Measurements from ENCODE around the gene HOXB9. TPM values are rescaled to one million over a fixed set of nuclear protein-coding genes. Genes with fewer than 3 reads are reported as not detected.
A peak's percentile ranks its signal among the peaks of the same experiment; 100 is the strongest.

Gene HOXB9
- polyA plus RNA-seq, 1 donor = 0.43 TPM

DNA sequence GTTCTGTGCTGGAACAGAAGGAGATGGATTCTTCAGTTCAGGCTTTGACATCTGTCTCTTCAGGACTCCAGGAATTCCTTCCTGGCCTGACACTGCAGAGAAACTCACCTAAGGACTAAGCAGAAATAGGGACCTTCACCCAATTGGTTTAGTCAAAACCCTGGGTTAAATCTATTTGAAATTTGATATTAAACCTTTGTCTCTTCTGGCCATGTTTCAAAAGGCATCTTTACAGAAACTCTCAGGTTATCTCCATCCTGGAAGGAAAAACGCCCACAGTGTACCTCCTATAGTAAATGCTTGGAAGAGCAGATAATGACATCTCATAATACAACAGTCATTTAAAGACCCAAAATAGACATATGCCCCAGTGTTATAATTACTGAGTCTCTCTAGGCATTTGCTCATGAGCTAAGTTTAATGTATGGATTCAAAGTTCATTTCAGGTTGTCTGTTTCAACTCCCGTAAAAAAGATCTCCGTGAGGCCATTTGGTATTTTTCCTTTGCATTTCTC lies 42.4 kb downstream of the HOXB9 start:
- DNase-seq = no peak

DNA sequence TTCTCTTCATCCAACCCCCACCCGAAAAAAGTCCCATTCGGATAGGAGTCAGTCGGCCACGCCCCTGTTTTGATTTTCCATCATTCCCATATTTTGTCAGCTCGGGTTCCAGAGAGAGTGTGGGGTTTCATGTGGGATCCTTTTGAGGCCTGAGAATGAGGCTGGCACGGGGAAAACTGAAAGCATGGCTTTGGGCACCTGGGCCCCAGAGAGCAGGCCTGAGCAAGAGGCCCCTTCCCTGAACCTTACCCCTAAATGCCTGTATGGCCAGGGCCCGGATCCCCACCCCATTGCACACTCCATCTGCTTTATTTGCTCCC lies 43.4 kb downstream of the HOXB9 start:
- DNase-seq = no peak

DNA sequence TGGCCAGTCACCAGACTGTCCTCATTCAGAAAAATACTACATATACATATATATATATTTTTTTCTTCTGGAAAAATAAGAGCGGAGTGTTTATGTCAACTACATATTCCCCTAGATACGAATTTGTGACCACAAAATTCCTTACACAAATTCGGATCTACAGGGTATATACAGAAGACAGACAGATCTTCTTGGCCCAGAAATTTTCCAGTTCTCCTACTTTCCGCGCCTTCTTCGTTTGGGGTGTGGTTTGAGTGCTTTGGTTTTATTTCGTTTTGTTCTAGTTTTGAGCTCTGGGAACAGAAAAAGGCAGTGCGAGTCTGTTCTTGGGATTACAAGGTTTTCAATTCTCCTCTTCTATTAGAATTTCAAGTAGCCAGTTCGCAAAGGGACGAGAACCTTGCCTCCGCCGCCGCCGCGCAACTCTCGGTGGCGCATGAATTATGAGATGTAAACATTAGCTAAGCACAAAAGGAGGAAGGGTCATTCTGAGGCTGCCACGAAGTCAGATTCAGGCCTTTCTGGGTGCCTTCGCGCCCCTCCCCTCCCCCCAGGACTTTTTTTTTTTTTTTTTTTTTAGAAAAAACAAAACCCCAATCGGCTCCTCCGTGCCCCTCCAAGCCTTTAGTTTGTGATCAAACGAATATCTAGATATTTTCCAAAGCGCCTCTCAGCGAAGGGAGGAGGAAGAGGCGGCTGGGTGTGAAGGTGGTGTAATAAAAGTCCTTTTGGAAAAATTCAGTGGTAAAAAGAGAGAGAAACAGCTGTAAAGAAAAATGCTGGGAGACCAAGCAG lies 46.2 kb downstream of the HOXB9 start:
- no peak for DNase-seq

DNA sequence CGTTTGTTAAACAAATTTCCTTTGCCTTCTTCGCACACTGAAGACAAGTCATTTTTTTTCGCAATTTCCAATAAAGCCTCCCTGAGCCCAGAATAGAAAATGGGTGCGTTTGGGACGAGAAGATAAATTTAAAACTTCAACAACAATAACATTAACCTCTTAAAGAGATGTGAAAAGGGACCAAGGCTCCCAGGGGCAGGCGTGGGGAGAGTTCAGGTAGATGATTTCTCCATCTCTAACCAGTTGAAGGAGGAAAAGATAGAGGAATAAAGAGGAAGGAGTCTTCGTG lies 46.7 kb downstream of the HOXB9 start:
- DNase-seq = no peak

DNA sequence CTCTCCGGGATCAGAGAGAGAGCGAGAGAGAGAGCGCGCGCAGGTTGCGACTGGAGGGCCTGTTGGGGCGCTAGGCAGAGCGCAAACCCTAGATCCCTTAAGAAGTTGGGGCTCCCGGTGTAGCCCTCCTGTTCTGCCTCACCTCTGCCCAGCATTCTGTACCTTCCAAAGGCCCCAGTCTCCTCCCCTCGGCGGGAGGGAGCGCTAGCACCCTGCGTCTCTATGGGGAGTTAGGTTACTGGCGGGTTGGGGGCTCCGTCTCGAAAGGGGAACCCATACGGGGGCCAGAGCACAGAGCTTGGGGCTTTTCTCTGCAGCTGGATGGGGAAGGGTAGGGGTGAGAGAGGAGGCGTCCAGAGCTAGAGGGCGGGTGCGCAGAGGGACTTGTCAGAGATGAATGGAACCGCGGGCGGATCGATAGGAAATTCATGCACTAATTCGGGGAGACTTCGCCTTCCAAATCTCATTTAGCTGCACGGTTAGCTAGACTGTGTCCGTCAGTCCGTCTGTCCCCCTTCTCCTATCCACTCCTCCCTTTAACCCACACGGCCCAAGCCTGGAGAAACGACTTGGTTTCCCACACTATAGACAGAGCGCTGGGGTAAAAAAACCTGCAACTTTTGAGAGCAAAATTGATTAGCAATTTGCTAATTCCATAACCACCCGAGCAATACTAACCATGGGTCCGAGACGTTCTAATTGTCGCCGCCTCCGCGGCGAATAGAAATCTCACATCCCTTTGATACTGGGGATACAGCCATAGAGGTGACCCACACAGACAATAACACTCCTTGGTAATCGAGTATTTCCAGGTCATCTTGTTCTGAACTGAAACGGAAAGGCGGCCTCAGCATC lies 47.3 kb downstream of the HOXB9 start:
- DNase-seq = no peak

DNA sequence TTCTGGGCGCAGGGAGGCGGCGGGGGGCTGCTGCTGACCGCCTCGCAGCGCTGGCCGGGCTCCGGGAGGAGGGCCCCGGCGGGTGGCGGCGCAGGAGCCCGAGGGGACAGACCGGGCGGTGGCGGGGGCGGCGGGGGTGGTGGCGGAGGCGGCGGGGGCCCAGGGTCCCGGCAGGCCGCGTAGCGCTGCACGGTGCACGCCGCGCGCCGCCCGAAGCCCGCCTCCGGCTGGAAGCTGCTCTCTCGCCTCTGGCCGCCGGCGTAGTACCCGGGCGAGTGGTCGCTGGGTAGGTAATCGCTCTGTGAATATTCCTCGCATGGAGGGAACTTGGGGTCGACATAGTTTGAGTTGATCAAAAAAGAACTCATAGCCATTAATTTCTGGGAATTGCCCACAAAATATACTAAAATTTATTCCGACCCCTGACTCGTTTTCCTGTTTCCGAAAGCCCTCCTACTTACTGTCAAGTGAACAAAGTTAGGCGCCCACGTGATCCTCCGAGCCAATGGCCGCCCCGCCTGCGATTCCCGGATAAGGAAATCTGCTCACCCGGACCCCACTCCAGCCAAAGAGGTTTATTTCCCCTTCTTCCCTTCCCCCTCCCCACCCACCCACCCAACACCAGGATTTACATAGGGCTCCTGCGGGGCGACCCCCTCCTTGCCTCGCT lies 48.1 kb downstream of the HOXB9 start, which contains the start of gene HOXB4:
Gene HOXB4, minus strand, starts transcription at position 405 of the 670 bp plus-strand sequence. Its CDS starts 31 bp downstream, at position 374.
- peak; percentile 43 for DNase-seq

DNA sequence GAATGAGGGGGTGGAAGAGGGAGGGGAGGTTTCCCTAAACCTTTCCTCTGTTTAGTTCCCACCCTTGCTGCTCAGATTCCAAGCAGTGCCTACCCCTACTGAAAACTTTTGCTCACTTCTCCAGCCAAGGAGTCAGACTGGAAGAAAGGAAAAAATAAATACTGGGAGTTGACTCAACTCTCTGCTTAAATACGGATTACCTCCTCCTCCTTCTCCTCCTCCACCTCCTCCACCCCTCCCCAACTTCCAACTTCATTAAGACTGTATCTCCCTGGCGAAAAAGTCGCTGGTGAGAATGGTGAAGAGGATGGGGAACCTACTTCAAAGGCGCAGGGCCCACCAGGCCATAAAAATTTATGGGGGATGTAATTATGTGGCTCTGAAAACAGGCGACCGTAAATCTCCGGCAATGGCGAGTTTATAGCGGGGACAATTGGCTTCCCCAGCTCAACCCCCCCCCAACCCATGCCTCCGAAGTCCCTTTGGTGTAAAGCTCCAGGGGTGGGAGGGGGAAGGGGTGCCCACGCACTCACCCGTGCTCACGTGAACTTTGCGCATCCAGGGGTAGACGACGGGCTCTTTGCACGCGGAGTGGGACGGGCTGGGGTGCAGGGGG lies 48.7 kb downstream of the HOXB9 start:
- no peak for DNase-seq

DNA sequence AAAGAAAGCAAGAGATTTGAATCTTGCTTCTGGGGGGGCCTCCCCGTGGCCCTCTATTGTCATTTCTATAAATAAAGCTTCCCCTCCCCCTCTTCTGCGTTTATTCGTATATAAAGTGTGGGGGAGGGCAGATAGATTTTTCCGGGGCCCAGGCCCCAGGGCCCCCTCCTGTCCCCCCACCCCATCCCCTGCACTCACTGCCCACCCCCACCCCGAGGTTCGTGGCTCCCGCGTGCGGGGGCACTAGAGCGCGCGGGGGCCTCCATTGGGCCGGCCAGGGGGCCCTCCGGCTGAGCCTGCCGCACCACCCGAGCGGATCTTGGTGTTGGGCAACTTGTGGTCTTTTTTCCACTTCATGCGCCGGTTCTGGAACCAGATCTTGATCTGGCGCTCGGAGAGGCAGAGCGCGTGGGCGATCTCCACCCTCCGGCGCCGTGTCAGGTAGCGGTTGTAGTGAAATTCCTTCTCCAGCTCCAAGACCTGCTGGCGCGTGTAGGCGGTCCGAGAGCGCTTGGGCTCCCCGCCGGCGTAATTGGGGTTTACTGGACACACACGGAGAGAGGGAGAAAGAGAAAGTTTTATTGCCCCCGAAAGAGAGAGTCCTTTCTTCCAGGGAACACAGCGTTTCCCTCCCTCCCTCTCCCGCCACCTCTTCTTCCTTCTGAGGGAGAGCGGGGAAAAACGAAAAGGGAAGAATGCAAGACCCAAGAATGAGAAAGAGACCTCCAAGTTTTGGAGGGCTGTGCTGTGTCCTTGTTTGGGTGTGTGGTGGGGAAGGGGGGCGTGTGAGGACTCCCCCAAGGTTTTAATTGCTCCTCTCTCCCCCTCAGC lies 49.5 kb downstream of the HOXB9 start:
- no peak for DNase-seq

DNA sequence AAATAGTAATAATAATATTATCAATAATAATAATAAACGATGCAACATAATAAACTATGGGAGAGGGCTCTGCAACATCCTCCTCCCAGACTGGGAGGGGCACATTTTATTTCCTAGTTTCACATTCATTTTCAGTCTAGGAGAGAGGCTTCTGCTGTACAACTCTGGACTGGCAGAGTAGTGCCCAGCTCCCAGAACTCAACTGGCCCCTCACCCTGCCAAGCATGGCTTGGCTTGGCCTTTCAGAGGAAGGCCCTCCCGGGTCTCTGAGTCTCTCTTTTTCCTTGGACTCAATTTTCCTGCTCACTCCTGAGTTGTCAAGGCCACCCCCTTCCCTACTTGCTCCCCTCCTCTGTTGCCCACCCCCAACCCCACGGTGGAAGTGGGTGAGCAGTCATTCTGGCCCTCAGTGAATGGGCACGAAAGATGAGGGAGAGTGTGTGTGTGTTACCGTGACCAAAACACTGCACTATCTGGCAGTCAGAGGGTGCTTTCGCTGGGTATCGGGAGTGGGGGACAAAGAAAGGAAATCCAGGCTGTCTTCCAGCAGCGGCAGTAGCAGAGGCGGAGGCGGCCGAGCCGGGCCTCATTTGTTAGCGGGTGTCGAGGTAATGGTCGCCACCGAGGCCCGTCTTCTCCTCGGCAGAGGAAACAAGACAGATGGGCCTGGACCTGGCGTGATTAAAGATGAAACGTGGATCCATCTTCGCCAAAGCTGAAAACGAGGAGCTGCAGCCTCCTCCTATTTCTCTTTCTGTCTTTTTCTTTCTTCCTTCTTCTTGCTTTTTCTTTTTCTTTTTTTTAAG lies 50.3 kb downstream of the HOXB9 start:
- DNase-seq = no peak

DNA sequence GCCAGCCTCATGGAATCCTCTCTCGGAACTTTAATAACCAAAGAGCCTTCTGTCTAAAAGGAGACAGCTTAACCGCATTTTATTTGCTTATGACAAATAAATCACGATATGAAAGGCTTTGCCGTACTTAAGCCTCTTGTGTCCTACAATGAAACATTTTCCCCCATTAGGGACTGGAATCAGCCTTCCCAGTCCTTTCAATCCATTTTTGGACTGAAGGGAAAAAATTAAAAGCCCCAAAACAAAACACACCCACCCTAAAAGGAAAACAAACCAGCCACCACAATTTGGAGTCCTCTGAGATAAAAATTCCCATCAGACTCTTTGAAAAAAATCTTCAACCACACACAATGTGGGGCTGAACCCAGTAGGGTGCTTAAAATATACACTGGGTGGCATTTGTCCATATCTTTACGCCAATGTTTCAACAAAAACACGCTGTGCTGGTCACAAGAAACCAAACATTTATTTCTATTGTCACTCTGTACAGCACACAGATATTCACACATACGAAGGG lies 51.0 kb downstream of the HOXB9 start:
- DNase-seq = no peak

DNA sequence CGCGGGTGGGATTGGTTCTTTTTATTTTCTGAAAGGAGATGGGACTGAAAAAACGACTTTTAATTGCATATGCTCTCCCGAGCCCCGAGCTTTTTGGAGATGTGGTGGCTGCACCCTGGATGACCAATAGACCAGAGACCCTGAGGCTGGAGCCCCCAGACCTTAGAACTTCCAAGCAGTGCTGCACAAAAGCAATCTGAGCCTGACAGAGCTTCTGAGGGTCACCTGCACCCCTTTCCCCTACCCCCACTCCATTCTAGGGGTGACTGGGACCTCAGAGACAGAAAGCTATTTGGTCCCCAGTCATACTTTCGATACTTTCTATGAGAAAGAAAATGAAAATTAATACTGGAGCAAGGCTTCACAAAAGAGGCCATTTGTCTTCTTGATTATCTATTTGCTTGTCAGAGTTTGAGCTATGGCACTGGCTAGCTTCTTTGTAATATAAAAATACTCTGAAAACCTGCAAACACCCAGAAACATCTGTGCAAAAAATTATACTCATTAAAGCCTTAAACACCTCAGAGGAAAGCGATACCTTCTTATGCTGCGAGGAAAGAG lies 51.6 kb downstream of the HOXB9 start:
- no peak for DNase-seq

DNA sequence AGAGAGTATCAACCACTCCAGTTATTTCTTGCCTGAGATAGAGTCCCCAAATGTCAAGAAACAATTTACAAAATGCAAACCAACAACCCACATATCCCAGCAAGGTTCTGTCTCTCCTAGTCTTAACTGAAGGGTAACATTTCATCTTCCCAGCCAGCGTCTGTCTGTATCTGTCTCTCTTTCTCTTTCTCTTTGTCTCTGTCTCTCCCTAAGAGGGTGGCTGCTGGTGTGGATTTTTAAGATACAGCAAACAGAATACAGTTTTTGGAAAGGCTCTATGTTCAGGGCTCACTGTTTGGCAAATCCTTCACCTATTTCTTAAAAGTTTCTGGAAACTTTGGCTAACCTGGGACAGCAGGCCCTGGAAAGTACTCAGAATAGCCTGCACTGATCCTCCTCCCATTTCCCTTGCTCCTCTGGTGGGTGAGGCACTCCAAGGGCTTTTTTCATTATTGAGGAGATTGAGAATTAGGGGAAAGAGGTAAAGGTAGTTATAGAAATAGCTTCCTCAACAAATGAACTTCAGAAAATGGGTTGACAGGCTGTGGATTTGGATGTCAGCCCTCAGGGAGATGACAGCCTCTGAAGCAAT lies 54.2 kb downstream of the HOXB9 start:
- DNase-seq = no peak

Other genes with a start within 250 kb of the HOXB9 start
- 0.70 TPM for gene SKAP1, start 196.1 kb downstream of the HOXB9 start, polyA plus RNA-seq (ENCODE audit: insufficient read length)
- not detected for gene HOXB1, start 95.3 kb downstream of the HOXB9 start, polyA plus RNA-seq (ENCODE audit: insufficient read length)
- gene HOXB2, start 81.2 kb downstream of the HOXB9 start, polyA plus RNA-seq (ENCODE audit: insufficient read length) = 11.3 TPM
- 1.0 TPM for gene HOXB4, start 48.0 kb downstream of the HOXB9 start, polyA plus RNA-seq (ENCODE audit: insufficient read length)
- gene HOXB3, start 36.1 kb downstream of the HOXB9 start, polyA plus RNA-seq (ENCODE audit: insufficient read length) = 9.1 TPM
- gene HOXB5, start 32.6 kb downstream of the HOXB9 start, polyA plus RNA-seq (ENCODE audit: insufficient read length) = 0.48 TPM
- gene HOXB6, start 21.4 kb downstream of the HOXB9 start, polyA plus RNA-seq (ENCODE audit: insufficient read length) = 1.8 TPM
- 3.0 TPM for gene HOXB7, start 15.3 kb downstream of the HOXB9 start, polyA plus RNA-seq (ENCODE audit: insufficient read length)
- gene HOXB8, start 11.1 kb downstream of the HOXB9 start, polyA plus RNA-seq (ENCODE audit: insufficient read length) = 0.49 TPM
- gene PRAC1, start 96.2 kb upstream of the HOXB9 start, polyA plus RNA-seq (ENCODE audit: insufficient read length) = not detected
- not detected for gene PRAC2, start 96.8 kb upstream of the HOXB9 start, polyA plus RNA-seq (ENCODE audit: insufficient read length)
- not detected for gene HOXB13, start 102.4 kb upstream of the HOXB9 start, polyA plus RNA-seq (ENCODE audit: insufficient read length)
- not detected for gene TTLL6, start 190.9 kb upstream of the HOXB9 start, polyA plus RNA-seq (ENCODE audit: insufficient read length)
- gene CALCOCO2, start 204.7 kb upstream of the HOXB9 start, polyA plus RNA-seq (ENCODE audit: insufficient read length) = 39.3 TPM

All from hindlimb muscle (tissue), 1 donor.